A673 (cell line): ENCODE data around the gene A2M.

Experiments
- EZH2 ChIP-seq: fragments of 200-600 bp; sonication (generic); IDR thresholded peaks from 2 replicates; pipeline ENCODE4 v1.6.1; 2017; ENCODE audit warnings: borderline replicate concordance, low read depth, mild to moderate bottlenecking, mixed read lengths, antibody characterized with exemption, low read length; ENCODE audit not compliant: poor library complexity, severe bottlenecking
- TF ChIP-seq, protein P1 (sequence below): fragments of 300-800, 200-600 bp; sonication (generic); conservative IDR thresholded peaks from 2 replicates; pipeline ENCODE4 v1.5.1; 2017; ENCODE audit warnings: low read depth, mild to moderate bottlenecking, antibody characterized with exemption, low read length, moderate library complexity, mixed read lengths

DNA sequence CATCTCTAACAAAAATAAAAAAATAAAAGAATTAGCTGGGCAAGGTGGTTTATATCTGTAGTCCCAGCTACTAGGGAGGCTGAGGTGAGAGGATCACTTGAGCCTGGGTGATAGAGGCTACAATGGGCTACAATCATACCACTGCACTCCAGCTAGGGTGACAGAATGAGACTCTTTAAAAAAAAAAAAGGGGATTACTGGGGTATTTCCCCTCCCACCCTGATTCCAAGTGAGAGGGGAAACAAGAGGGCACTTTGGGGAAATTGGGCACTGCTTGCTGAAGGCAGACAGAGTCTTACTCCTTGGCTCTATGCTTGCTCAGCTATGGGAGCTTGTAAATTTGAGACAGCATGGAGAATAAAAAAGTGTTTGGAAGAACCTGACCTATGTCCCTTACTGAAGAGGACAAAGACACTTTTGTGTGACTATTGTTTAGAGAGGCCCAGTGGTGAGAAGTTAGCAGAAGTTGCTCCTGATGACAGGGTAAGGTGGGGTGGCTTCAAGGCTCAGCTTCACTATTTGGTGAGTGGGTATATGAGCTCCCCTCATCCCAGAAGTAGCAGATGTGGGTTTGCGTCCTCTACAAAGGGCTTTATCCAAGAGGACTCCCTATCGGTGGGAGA, 82.3 kb downstream of the A2M start:
- TF ChIP-seq, protein P1, sequence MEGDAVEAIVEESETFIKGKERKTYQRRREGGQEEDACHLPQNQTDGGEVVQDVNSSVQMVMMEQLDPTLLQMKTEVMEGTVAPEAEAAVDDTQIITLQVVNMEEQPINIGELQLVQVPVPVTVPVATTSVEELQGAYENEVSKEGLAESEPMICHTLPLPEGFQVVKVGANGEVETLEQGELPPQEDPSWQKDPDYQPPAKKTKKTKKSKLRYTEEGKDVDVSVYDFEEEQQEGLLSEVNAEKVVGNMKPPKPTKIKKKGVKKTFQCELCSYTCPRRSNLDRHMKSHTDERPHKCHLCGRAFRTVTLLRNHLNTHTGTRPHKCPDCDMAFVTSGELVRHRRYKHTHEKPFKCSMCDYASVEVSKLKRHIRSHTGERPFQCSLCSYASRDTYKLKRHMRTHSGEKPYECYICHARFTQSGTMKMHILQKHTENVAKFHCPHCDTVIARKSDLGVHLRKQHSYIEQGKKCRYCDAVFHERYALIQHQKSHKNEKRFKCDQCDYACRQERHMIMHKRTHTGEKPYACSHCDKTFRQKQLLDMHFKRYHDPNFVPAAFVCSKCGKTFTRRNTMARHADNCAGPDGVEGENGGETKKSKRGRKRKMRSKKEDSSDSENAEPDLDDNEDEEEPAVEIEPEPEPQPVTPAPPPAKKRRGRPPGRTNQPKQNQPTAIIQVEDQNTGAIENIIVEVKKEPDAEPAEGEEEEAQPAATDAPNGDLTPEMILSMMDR = no peak
- no peak for TF ChIP-seq EZH2
